Retinal pigment epithelial cell (primary cell): ENCODE measurements around the gene CUEDC1.

Source experiments
- DNase-seq: peaks from one replicate; pipeline ENCODE4 v3.0.0-alpha.2; 2010; ENCODE audit warnings: low read depth
- H3K4me3 ChIP-seq: 2 replicates; pipeline ENCODE4 v1.5.1; 2011; ENCODE audit warnings: mild to moderate bottlenecking, low read length, control low read depth, moderate library complexity
- TF ChIP-seq, protein P1 (sequence below): conservative IDR thresholded peaks from 2 replicates; pipeline ENCODE4 v1.5.1; 2011; ENCODE audit warnings: low read depth, low read length, control low read depth, inconsistent platforms

CUEDC1 gene

DNA sequence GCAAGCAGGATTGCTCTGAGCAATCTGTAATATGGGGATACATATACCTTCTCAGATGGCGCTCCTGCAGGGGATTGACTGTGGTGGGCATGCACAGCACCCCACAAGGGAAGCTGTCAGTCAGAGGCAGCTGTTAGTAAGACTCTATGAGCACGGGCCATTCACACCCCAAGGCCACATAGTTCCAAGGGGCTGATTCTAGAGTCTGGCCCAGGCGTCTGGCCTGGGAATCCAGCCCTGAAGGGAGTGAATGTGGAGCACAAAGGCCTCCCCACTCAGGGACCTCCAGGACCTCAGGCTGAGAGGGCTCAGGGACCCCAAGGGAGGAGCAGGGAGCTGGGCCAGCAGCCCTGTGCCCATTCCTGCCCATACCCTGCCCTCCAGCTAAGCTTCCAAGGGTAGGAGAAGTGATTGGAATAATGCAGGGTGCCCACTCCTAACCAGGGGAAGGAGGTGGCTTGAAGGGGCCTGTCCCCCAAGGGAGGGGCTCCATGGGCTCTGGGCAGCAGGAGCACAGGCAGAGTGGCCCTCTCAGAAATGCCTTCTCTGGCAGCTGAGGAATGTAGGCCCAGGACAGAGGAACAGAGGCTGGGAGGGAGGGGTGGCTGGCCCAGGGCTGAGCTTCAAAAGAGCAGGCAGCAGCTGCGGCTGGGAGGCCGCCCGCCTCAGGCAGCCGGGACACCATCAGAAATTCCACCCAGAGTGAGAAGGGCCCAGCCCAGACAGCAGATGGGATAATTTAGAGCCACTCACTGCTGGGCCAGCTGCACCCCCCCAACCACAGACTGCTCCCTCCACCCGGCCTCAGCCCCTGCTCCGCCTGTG lies 56.5 kb downstream of the CUEDC1 start:
- H3K4me3 ChIP-seq: no peak overlapping the region
- TF ChIP-seq, protein P1, sequence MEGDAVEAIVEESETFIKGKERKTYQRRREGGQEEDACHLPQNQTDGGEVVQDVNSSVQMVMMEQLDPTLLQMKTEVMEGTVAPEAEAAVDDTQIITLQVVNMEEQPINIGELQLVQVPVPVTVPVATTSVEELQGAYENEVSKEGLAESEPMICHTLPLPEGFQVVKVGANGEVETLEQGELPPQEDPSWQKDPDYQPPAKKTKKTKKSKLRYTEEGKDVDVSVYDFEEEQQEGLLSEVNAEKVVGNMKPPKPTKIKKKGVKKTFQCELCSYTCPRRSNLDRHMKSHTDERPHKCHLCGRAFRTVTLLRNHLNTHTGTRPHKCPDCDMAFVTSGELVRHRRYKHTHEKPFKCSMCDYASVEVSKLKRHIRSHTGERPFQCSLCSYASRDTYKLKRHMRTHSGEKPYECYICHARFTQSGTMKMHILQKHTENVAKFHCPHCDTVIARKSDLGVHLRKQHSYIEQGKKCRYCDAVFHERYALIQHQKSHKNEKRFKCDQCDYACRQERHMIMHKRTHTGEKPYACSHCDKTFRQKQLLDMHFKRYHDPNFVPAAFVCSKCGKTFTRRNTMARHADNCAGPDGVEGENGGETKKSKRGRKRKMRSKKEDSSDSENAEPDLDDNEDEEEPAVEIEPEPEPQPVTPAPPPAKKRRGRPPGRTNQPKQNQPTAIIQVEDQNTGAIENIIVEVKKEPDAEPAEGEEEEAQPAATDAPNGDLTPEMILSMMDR: no peak
- no peak for DNase-seq

DNA sequence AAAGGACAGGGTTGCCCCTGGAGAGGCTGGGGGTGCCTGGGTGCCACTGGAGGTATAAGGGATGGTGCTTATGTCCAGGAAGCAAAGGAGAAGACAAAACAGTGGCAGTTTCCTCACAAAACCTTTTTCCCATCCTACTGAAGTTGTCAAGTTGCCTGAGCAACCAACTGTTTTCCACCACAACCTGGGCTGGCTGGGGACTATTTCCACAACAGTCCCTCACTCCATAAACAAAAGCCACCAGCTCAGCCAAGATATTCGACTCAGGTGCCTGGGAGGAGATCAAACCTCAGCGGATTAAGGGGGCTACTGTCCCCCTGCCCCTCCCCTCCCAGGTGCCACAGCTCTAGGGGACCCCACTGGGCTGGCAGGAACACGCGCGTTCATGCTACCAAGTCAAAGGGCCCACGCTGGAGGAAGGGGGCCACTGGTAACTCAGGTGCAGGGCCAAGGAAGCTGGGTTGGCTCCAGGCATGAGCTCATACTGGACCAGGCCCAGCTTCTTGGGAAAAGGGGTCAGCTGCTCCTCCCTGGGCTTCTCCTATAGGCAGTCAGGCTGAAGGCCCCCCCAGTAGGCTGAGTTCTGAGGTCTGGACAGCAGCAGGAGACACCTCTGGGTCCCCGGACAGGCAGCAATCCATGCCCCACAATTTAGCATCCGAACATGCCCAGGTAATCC lies 59.7 kb downstream of the CUEDC1 start:
- TF ChIP-seq, protein P1: no peak
- DNase-seq: no peak
- H3K4me3 ChIP-seq: no peak overlapping the region

DNA sequence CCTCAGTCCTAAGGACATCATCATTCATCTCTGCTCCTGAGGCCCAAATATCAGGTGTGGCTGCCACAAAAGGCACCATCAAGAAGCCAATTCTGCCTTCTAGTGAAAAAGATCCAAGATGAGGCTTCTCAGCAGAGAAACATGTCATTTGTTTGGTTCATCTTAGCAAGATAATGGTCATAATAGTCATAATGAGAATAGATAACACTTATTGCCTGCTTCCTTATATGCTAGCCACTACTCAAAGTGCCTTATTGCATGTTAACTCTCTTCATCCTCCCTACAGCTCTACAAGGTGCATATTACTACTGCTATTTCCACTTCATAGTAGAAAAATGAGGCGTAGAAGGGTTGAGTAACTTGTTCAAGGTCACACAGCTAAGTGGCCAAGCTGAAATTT lies 60.4 kb downstream of the CUEDC1 start:
- TF ChIP-seq, protein P1: no peak
- no peak overlapping the region for H3K4me3 ChIP-seq
- DNase-seq: no peak

DNA sequence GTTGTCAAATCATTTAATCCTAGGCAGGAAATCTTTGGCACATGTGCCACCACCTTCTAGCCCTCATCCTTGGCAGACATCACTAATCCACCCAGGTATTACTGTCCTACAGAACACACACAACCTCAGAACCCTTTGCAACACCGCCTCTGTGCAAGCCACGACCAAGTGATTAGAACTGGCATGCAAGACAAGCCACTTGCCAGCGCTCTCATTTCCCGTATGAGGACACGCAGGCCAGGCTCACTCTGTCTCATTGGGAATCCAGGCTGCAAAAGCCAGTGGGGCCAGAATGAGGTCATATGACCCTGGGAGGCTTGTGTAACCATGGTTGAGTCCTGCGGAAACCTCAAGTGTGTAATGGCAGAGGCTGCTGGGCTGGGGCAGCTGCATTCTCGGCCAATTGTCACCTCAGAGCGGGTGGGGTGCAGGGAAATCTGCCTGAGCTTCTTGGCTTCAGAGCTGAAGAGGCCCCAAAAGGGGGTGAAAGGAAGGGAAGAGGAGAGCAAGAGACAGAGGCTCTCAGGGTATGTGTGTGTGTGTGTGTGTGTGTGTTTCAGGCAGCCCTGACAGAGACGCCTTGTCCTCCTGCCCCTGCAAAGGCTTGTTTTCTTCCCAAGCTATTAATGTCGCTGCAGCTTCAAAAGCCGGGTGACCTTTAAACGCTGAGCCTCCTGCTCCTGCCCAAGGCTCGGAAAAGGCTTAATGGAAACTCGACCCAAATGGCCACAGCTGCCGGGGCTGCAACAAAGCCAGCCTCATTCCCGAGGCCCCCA lies 62.2 kb downstream of the CUEDC1 start:
- DNase-seq: peak; percentile 89

DNA sequence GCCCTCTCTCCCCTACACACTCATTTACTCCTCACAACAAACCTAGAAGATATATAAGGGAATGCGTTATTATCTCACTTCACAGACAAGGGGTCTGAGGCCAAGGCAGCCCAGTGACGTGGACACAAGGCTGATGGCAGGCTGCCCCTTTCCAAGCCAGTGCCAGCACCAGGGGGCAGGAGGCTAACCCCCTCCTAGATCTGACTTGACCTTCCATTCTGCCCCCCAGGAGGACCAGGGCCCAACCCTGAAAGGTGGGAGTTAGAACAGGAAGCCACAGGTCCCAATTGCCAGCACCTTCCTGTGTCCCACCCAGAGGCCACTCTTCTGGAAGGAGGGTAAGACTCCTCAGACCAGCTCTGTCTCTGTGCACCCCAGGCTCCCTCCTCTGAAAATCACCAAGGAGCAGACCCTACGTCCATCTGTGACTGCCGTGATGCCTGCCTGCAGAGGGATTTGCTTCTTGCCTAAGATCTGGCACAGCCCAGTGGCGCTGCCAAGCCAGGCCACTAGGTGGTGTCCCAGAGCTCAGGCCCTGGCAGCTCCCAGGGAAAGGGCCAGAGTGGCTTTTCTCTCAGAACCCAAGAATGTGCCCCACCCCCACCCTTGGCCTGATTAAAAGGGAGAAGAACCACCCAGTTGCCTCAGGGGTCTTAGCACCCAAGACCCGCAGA lies 62.9 kb downstream of the CUEDC1 start:
- no peak for DNase-seq
- TF ChIP-seq, protein P1: peak; percentile 100
- H3K4me3 ChIP-seq: no peak overlapping the region

More for the DNA sequence above, 62.2 kb downstream of the CUEDC1 start:
- TF ChIP-seq, protein P1: no peak
- H3K4me3 ChIP-seq: peak overlapping the region; percentile 6

DNA sequence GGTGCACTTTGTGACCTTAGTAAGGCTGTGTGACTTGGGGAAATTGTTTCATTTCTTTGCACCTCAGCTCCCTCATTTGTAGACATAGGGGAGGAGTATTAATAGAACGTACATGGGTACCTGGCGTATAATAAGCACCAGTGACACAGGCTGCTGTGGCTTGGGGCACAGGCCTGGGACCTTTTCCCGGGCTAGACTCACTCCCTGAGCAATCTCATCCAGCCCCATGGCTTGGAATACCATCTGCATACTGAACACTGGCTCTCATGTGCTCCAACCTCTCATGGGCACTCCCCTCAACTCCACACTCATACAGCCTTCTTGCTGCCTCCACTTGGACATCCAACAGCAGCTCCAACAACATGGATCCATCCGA lies 64.4 kb downstream of the CUEDC1 start:
- TF ChIP-seq, protein P1: no peak

More for the DNA sequence above, 64.4 kb downstream of the CUEDC1 start:
- no peak overlapping the region for H3K4me3 ChIP-seq
- no peak for DNase-seq
